GM12872 (cell line): ENCODE data around the gene ANKS1B.

Source experiments
- TF ChIP-seq, protein P1 (sequence below): IDR thresholded peaks from 3 replicates; pipeline ENCODE4 v1.5.1; 2011; ENCODE audit warnings: low read depth, mild to moderate bottlenecking, low read length, moderate library complexity; ENCODE audit not compliant: insufficient read depth

ANKS1B gene

DNA sequence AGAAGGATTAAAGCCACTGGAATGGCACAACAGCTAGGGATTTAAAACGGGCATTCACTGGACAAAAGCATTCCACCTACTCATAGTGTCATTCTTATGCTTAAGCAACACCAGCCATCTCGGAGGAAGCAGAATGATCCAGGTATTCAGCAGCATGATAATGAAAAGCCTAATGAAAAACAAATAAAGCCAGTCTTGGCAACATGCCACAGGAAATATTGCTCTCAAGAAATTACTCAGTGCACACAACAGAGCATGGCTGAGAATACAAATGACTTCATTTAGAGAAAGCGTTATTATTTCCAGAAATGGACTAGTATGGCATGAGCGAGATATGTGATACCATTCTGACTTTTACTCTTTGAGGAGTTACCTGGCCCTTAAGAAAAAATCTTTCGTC is 897.5 kb downstream of the ANKS1B start:
- TF ChIP-seq, protein P1, sequence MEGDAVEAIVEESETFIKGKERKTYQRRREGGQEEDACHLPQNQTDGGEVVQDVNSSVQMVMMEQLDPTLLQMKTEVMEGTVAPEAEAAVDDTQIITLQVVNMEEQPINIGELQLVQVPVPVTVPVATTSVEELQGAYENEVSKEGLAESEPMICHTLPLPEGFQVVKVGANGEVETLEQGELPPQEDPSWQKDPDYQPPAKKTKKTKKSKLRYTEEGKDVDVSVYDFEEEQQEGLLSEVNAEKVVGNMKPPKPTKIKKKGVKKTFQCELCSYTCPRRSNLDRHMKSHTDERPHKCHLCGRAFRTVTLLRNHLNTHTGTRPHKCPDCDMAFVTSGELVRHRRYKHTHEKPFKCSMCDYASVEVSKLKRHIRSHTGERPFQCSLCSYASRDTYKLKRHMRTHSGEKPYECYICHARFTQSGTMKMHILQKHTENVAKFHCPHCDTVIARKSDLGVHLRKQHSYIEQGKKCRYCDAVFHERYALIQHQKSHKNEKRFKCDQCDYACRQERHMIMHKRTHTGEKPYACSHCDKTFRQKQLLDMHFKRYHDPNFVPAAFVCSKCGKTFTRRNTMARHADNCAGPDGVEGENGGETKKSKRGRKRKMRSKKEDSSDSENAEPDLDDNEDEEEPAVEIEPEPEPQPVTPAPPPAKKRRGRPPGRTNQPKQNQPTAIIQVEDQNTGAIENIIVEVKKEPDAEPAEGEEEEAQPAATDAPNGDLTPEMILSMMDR = no peak

- TF ChIP-seq, protein P1 = no peak
Measured at GRCh38 chr12:99079811-99080210, 904.9 kb downstream of the ANKS1B start.

DNA sequence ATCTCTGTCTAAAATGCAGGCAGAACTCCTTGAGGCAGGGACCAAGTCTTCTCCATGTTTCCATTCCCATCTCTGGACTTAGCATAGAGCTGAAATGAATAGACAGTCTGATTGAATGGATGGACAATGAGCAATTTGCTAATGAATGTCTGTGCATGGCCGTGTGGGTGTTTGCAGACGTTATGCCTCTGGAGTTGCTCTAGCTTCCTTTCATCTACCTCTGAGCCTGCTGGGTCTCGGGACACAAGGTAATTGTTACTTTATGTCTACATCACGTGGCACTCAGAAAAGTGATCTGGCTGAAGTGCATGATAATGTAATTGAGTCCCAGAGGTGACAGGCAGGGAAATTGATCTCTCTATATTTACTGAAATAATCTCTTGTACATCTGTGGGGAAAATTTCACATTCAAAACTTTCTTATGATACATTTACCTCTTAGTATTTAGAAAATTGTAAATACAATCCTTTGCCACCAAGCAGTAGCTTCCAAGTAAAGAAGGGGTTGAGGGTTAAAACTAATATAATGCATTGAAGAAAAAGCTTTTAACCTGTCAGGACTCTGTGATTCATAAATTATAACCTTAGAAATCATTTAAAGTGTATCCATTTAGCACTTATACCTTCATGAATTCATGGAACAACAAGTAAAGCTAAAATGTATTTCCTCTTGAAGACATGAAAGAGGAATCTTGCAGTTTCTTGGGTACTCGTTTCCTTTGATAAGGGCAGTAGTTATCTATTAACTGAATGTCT is 915.6 kb downstream of the ANKS1B start:
- TF ChIP-seq, protein P1 = no peak

DNA sequence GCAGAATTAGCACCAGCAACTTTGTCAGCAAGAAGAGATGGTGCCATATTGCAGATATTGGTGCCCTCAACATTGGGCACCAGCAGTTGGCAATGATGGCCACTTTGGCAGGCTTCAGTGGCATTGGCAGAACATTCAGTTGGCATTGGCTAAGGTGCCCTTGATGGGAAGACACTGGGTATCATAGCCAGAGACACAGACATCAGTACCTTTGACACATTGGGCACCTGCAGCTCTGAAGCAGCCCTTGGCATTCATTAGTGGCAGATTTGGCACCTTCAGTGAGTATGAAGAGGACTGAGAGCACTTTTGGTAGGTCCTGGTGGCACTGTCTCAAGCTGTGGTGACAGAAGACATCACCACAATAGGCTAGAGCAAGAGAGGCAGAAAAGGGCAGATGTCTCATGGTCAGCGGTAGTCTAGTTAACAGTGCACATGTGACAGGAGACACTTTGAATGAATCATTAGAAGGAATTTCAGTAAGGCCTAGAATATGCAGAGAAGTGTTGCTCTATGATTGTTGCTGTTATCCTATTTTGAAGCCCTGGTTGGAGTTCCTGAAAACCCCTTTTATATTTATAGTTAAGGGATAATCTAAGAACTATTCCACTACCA is 917.5 kb downstream of the ANKS1B start:
- TF ChIP-seq, protein P1 = no peak

DNA sequence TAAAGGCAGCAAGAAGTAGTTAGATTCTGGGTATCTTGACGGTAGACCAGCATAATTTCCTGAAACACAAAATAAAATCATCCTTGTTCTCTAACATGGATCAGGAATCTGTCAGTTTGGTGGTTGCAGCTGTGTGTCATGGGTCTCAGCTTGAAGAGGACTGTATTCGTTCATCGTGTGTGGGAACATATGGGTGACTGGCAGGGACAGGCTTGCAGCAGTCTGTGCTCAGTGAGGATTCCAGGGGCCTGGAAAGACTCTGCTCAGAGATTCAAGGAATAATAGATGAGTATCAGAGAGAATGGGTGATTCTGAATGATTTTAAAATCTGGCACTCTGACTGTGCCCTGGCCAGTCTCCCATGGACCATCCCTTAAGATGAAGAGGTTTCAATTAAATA is 918.0 kb downstream of the ANKS1B start:
- TF ChIP-seq, protein P1 = no peak

GRCh38 chr12:99063182-99063581 is 921.6 kb downstream of the ANKS1B start:
- TF ChIP-seq, protein P1 = no peak

GRCh38 chr12:99059824-99060511 is 924.8 kb downstream of the ANKS1B start:
- TF ChIP-seq, protein P1 = no peak
